NCI-H526 (cell line): ENCODE results near the gene AMIGO3.
A peak's percentile ranks its signal among the peaks of the same experiment; 100 is the strongest.

Experiments used
- DNase-seq, 2 experiments: peaks; one replicate each; lab custom pipeline; 2025; lab: John Stamatoyannopoulos, UW

The AMIGO3 gene

GRCh38 chr3:49725906-49726681 lies 6.6 kb upstream of the AMIGO3 start:
- no peak for DNase-seq

DNA sequence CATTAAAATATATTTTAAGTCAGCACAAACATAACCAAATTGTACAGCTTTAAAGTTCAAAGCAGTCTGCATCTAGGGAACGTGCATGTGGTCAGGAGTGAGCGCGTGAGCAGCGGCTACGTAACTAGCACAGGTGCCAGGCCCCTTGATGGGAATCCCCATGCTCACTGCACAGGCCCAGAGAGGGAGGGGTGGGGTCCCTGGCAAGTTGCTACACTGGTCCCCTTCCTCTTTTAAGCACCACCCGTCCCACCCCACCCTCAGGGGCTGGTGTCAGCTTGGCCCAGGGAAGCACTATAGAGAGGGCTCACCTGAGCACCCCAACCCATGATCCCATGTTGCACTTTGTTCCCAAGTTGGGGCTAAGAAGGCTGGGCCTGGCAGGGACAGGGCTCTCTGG lies 5.1 kb upstream of the AMIGO3 start:
- no peak for DNase-seq

DNA sequence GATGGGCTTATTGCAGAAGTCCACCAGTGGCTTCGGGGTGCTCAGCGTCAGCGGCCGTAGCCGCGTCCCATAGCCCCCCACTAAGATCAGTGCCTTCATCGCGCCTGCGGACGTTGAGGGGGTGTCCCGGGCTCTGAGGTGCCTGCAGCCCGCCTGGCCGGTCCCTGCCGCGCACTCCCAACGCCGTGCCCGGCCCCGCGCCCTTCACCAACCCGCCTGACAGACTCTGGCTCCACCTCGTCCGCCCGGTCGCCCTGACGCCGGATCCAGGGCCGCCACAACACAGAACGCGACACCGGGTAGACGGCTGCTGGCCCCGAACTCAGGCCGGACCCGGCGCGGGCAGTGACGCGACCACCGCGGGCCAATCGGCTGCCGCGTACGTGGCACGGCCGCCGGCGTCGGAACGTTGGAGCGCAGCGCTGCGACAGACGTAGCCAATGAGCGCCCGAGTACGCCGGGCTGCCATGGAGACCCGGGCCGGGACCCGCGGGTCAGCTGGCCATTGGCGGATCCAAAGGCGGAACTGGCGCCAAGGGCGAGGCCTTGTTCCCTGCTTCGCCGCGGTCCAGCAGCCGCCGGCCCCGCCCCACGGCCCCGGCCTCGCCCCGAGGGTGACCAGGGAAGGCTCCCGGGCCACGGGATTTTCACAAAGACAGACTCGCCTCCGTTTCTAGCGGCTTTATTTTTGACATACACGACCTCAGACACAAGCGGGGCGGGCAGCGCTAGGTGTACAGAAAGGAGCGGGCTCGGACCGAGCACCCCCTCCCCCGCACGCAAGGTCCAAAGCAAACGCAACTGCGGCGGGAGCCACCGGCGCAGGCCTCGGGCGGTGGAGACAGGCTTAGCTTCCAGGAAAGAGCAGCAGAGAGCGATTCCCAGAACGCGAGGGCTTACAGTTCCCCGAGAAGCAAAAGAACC lies 4.4 kb upstream of the AMIGO3 start, which contains the start of gene GMPPB:
Gene GMPPB (minus strand): TSS at position 324 of the 924 bp plus-strand sequence. CDS start 225 bp downstream, at position 99.
- DNase-seq: peak; percentile 86 to 98

DNA sequence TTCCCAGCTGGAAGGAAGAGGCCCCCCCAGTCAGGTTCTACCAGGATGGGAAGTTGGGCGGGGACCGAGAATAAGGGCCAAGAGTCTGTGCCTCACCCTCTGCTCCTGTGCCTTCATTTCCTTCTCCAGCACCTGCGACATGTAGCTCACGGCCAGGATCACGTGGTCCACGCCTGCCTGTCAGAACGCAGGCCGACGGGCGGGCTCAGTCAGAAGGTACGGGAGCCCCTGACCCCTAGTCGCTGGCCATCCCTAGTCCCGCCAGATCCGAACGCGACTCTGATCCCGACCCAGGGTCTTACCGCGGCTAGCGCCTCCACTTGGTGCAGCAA lies 3.8 kb upstream of the AMIGO3 start:
- DNase-seq: peak; percentile 29 to 59

DNA sequence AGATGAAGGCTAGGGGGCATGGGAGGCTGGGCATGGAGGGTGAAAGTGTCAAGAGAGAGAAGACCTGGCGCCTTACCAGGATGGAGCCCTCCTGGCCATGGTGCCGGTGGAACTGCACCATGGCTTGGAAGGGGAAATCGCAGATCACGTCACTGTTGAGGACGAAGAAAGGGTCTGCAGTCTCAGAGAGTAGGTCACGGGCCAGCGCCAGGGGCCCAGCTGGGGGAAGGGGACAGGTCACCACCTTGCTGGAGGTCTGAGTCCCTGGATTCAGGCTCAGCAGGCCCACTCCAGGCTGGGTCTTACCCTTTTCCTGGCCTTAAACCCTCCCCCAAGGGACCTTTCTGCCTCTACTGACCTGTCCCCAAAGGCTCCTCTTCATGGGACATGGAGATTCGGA lies 3.4 kb upstream of the AMIGO3 start:
- DNase-seq: no peak

DNA sequence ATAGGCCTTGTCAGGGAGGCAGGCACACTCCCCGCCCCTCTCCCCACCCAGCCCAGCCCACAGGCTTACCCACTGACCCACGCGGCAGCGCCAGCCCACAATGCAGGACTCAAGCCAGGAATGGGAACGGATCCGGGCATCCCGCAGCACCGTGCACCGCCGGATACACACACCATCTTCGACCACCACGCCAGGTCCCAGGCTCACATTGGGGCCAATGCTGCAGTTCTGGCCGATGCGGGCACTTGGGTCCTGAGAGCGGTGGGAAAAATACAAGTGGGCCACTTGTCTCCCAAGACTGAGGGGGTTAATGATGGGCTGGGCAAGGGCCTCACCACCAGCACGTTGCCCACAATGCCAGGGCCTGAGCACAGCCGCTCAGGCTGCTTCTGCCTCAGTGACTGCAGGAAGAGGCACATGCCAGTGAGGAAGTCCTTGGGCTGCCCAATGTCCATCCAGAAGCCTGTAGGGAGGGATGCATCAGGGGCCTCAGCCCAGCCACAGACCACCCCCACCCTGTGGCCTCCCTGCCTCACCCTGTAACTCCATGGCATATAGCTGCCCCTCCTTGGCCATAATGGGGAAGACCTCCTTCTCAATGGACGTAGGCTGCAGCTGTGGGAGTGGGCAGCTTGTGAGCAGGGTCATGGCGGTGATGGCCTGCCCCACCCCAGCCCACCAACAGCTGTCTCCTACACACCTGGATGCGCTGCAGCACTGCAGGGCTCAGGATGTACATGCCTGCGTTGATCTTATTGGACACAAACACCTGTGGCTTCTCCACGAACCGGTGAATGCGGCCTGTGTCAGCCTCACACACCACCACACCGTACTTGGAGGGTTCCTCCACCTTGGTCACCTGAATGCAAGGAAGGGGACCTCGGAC lies 2.7 kb upstream of the AMIGO3 start:
- DNase-seq: no peak

DNA sequence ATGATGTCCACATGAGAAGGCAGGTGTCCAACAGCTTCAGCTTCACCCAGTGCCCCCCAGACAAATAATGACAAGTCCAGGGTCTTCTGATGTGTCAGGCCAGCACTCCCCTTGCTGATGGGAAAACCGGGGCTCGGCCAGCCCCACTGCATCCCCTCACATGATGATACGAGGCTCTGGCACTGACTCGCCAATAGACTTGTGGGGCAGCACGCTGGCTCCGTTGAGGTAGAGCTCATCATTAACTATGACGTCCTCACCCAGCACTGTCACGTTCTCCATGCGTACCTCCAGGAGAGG lies 2.1 kb upstream of the AMIGO3 start:
- DNase-seq: no peak

- DNase-seq: no peak
Observed at GRCh38 chr3:49720855-49721595, 1.5 kb upstream of the AMIGO3 start.

- peak in 1 of 2 experiments; percentile 35 for DNase-seq
Observed at GRCh38 chr3:49718858-49719213, 648 bp downstream of the AMIGO3 start.

GRCh38 chr3:49717959-49718857 lies 1.3 kb downstream of the AMIGO3 start:
- DNase-seq: no peak

DNA sequence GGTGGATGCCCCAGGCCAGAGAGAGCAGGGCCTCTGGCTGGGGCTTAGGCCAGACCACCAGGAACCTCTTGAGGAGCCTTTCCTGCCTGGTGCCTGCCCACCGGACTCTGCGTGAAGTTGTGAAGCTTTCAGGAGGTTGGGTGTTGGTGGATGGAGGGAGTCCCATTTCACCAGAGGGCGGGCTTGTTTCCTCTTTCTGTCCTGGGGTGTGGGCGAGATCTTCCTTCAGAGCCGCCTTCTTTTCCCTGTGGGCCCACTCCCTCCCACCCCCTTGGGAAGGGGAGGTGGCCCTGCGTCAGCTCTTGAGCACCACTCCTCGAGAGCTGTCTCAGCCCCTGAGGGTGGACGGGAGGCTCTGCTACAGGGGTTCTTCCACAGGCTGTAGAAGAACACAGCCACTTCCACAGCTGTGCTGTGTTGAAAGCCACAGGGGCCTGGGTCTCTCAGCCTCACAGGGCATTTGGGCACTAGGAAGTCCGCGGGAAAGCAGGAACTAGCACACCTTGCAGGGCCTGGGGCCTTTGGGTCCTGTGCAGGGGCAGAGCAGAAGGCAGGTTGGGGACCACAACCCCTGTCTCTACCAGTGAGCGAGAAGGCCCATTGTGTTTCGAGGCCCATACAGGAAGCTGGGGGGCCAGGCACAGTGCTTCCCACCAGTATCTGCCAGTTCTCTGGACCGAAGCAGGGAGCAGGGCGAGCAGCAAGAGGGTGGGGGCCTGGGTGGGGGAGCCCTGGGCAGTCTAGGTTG lies 2.1 kb downstream of the AMIGO3 start:
- DNase-seq: no peak

GRCh38 chr3:49716691-49717210 lies 2.7 kb downstream of the AMIGO3 start:
- DNase-seq: no peak

DNA sequence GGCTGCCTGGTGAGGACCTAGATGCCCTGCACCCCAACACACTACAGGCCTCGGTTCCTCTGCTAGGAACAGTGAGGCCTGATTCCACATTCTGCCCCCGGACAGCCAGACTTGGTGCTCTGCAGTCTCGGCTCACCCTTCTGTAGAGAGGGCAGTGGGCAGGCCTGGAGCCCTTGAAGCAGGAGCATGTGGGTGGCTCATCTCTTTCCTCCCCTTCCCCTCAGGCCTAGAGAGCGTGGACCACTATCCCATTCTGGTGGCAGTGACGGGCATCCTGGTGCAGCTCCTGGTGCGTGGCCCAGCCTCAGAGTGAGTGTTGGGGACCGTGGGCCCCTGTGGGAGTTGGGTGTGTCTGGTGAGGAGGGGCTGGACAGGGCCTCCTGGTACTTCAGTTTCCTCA lies 3.3 kb downstream of the AMIGO3 start:
- no peak for DNase-seq

DNA sequence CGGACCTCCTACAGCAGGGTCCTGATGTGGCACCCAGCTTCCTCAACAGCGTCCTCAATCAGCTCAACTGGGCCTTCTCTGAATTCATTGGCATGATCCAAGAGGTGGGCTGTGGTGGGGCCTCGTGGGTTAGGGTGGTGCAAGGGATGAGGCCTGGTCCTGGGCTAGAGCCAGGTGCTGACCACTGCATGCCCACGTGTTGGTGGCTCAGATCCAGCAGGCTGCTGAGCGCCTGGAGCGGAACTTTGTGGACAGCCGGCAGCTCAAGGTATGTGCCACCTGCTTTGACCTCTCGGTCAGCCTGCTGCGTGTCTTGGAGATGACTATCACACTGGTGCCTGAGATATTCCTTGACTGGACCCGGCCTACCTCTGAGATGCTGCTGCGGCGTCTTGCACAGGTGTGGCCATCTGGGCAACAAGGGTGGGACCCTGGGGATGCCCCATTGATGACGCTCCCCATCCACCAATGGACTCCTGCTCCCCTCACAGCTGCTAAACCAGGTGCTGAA lies 3.8 kb downstream of the AMIGO3 start:
- DNase-seq: no peak

DNA sequence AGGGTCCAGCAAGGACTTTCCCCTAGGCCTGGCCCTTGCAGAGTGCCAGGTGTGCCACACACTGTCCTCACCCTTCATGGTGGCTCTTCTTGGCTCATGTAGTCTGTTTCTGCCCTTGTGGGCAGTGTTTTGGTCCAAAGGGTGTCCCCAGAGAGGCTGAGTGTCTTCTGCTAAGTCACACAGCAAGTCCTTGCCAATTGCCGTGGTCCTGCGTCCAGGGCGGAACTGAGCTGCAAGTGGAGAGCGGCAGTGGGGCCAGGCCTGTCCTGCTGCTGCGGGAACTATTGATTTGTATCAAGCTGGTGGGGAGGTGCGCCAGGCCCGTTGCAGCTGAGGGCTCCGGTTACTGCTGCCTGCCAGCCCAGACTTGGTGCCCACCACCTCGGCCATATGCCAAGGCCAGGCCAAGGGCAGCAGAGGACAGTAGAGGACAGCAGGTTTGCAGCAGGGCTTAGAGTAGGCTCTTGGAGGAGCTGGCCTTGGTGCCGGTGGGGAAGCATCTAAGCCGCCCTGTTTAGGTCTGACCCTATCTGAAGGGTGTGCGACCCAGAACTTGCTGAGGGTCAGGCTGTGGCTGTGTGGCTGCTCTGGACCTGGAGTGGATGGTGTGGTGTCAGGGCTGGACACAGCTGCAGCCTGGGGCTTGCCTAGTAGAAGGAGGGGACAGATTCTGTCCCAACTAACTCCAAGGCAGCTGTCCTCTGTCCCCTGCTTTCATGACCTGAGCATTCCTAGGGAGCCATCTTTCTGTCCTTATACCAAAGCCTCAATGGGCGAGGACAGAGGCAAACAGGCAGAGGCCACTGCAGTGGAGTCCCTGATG lies 4.5 kb downstream of the AMIGO3 start:
- DNase-seq: no peak

DNA sequence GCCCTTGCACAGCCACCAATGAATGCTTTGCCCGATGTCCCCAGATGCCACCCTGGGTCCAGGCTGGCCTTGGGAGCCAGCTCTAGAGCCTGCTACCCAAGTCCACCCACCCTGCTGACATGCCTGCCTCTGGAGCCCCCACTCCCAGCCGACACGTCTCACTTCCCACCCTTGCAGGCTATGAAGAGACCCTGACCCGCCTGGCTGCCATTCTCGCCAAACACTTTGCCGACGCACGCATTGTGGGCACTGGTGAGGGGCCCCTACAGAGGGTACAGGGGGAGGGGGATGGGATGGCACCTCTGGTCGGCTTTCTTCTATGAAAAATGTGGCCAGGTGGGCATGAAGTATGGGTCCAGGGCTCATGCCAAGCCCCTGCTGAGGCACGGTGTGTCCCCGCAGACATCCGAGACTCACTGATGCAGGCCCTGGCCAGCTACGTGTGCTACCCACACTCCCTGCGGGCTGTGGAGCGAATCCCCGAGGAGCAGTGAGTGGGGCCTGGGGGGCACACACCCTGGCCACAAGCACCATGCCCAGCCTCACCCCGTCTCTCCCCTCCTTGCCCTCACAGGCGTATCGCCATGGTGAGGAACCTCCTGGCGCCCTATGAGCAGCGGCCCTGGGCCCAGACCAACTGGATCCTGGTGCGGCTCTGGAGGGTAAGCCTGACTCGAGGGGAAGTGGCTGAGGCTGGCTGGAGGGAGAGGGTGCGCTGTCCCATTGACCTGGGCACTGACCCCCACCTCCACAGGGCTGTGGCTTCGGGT lies 6.0 kb downstream of the AMIGO3 start:
- DNase-seq: no peak

GRCh38 chr3:49712631-49713317 lies 6.7 kb downstream of the AMIGO3 start:
- DNase-seq: no peak
